GM08714 (cell line): ENCODE data around the gene OR6J1.
"Not testable (repeated sequence)": the region's sequence is repeated elsewhere in the genome, so short reads cannot be mapped to it uniquely, and the experiment has no call there.

Experiments
- H3K4me3 ChIP-seq: fragments of 200-500 bp; sonication (Bioruptor generic); 2 replicates; pipeline ENCODE4 v1.5.1; 2014; ENCODE audit warnings: mild to moderate bottlenecking, low read length, inconsistent platforms
- ZNF274 ChIP-seq: IDR thresholded peaks from 2 replicates; pipeline ENCODE4 v1.6.1; 2012; ENCODE audit warnings: mild to moderate bottlenecking, low read depth, low read length

Gene OR6J1

GRCh38 chr14:22660654-22661053 is 16.5 kb upstream of the OR6J1 start:
- TF ChIP-seq ZNF274, result no peak
- H3K4me3 ChIP-seq, result no peak overlapping the region

- no peak for TF ChIP-seq ZNF274
Measured at GRCh38 chr14:22658946-22659345, 14.8 kb upstream of the OR6J1 start.

DNA sequence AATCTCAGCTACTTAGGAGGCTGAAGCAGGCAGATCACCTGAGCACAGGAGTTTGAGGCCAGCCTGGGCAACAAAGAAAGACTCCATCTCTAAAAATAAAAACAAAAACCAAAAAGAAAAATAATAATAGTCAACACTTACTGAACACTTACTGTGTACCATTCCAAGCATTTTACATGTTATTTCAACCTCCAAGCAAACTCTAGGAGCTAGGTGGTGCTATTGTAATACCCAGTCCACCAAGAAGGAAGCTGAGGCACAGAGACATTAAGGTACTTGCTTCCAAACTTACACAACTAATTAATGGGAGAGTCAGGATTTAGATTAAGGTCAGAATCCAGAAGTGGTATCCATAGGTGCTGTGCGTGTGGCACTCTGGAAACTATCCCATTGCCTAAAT is 13.7 kb upstream of the OR6J1 start:
- no peak overlapping the region for H3K4me3 ChIP-seq
- TF ChIP-seq ZNF274, result no peak

More at GRCh38 chr14:22658946-22659345, 14.8 kb upstream of the OR6J1 start:
- H3K4me3 ChIP-seq, result no peak overlapping the region

DNA sequence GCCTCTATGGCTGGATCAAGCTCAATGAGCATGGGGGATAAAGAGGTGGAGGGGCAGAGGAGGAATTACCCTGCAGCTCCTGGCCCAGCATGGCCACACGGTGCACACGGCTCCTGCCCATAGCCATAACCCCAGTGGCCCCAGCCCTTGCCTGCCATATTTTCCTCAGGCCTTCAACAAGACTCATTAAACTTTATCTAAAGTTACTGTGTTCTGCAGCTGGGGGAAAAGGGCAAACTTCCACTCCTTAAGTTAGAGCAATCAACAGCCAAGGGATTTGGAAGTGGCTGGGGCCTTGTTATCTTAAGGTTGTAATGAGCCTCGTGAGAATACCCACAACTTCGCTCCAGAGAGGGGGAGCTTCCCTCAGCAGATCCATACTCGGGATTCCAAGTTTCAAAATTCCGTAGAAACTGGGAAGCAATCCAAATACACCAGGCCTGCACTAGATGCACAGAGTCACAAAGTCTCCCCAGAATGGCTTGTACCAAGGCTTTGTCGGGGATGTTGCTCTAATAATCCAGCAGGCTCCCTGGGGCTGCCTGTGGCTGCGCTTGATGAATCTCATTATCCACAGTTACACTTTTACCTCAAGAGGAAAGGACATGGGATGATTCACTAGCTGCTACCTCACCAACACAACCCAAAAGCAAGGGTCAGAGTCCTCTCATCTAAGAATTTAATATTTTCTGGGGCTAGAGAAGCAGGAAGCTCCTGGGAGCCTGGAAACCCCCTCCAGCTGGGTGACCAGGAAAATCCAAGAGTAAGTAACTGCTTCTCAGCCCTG is 13.0 kb upstream of the OR6J1 start:
- H3K4me3 ChIP-seq, result no peak overlapping the region
- TF ChIP-seq ZNF274, result no peak

DNA sequence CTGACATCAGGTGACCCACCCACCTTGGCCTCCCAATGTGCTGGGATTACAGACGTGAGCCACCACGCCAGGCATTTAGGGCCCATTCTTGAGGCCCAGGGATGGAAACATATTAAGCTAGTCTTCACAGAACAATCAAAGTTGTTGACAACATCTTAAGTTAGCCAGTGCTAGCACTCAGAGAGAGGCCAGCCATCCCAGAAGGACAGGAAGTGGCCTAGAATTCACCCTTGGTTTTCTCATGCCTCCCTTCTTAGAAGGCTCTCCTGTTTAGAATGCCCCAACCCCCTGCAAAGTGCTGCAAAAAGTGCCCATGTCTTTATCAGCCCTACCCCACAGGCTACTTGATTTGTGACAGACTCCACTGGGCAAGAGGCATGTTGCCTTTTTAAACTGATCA is 12.1 kb upstream of the OR6J1 start:
- no peak overlapping the region for H3K4me3 ChIP-seq
- TF ChIP-seq ZNF274, result no peak

DNA sequence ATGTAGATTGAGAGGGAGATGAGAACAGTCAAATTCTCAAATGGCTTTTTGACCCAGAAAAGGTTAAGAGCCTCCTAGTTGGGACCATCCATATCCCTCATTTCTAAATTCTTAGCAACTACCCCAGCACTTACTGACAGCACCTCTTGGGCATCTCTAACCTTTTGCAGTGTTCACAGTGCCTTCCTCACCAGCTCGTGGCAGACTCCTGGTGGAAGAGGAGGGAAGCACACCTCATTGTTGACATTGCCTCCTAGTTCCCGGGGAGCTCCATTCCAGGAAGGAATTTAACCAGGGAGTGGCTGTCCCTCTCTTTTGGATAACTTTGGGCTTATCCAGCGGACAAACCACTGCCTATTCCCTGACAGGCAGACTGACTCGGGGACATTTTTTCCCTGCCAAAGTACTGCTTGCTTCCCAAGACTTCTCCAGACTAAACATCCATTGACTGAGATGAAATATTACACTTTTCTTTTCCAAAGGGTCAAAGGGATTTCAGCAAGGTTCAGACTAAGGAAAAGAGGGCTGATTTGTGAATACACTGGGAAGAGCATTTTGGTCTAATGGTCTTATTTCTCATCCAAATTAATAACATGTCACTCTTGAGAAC is 9.0 kb upstream of the OR6J1 start:
- TF ChIP-seq ZNF274, result no peak

DNA sequence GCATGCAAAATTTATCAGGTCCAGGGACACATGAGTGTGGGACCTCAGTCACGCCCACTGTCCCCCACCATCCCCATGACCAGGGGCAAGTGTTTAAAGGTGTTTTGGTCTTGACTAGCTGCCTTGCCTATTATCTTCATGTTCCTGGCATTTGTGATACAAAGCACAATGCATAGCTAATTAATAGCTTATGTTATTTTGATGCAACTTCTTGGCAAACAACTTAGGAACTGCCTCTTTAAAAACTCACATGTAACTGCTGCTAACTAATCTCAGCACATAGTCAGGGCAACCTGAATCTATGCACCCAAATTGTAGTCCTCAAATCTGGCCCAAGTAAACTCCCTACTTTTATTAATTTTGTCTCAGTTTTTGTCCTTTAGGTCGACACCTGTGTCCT is 7.4 kb upstream of the OR6J1 start:
- TF ChIP-seq ZNF274, result no peak

More for the DNA sequence above, 9.0 kb upstream of the OR6J1 start:
- no peak overlapping the region for H3K4me3 ChIP-seq

GRCh38 chr14:22650960-22651521 is 6.9 kb upstream of the OR6J1 start:
- TF ChIP-seq ZNF274, result no peak

More for the DNA sequence above, 7.4 kb upstream of the OR6J1 start:
- H3K4me3 ChIP-seq, result no peak overlapping the region

DNA sequence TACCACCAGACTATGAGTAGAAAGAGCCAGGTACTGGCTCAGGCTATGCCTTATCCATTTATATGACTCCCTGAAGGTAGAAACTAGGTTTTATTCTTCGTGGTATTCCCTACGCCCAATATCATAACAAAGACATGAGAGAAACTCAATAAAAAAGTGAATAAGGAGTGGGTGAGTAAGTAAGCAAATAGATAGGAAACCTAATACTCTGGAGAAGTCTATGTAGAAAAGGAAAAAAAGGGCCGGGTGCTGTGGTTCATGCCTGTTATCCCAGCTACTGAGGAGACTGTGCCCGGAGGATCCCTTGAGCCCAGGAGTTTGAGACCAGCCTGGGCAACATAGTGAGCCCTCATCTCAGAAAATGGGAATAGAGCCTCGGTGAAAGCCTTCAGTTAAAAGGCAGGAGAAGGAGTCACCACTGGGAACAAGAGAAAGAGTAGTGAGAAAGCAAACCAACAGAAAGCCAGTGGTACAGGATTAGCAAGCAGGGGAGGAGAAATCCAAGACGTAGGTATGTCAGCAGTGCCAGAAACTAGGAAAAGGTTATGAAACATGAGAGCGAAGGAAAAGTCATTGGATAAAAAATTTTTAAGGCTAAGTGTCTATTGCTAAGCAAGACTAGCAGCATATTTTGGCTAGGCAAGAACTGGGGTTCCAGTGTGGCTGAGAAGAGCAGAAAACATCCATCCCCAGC is 6.0 kb upstream of the OR6J1 start:
- TF ChIP-seq ZNF274, result no peak
- no peak overlapping the region for H3K4me3 ChIP-seq

More at GRCh38 chr14:22650960-22651521, 6.9 kb upstream of the OR6J1 start:
- H3K4me3 ChIP-seq, result no peak overlapping the region

GRCh38 chr14:22648506-22648905 is 4.4 kb upstream of the OR6J1 start:
- H3K4me3 ChIP-seq, result no peak overlapping the region
- no peak for TF ChIP-seq ZNF274

DNA sequence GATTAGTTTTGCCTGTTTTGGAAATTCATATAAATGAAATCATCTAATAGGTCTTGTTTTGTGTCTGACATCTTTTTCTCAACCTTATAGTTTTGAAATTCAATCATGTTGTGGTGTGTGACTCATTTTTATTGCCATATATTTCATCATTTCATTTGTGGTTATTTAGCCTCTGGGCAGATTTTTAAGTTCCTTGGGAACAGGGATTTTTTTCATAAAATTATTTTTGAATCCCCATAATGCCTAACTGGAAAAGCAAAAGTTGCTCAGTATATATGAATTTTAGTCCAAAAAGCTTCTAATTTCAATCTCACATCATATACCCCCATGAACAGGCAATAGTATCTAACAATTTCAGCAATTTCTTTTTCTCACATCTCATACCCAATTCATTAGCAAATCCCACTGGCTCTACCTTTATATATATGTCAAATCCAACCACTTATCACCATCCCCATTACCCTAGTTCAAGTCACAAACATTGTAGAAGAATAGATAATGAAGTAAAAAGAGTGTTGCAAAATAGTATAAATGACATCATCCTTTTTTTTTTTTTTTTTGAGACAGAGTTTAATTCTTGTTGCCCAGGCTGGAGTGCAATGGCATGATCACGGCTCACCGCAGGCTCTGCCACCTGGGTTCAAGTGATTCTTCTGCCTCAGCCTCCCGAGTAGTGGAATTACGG is 2.6 kb upstream of the OR6J1 start:
- no peak overlapping the region for H3K4me3 ChIP-seq
- TF ChIP-seq ZNF274, result no peak

- TF ChIP-seq ZNF274, result no peak
- H3K4me3 ChIP-seq, result no peak overlapping the region
Measured at GRCh38 chr14:22641846-22642245, 2.3 kb downstream of the OR6J1 start.

DNA sequence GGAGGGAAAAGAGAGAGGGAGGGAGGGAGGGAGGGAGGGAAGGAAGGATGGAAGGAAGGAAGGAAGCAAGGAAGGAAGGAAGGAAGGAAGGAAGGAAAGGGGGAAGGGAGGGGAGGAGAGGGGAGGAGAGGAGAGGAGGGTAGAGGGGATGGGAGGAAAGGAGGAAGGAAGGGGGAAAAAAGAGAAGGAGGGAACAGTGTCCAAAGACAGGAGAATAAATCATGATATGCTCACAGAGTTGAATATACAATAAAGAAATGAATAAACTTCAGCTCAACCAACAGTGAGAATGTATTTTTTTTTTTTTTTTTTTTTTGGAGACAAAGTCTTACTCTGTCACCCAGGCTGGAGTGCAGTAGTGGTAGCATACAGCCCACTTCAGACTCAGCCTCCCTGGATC is 4.0 kb downstream of the OR6J1 start:
- no peak overlapping the region for H3K4me3 ChIP-seq
- no peak for TF ChIP-seq ZNF274

DNA sequence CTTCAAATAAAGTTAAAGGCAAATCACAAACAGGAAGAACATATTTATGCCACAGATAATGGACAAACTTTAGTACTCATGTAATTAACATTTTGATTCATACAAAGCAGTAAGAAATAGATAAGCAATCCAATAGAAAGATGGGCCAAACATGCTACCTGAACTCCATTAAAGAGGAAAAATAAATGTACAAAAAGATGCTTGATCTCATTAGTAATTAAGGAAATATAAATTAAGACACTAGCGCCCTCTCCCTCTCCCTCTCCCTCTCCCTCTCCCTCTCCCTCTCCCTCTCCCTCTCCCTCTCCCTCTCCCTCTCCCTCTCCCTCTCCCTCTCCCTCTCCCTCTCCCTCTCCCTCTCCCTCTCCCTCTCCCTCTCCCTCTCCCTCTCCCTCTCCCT is 8.2 kb downstream of the OR6J1 start:
- H3K4me3 ChIP-seq, result not testable (repeated sequence)

DNA sequence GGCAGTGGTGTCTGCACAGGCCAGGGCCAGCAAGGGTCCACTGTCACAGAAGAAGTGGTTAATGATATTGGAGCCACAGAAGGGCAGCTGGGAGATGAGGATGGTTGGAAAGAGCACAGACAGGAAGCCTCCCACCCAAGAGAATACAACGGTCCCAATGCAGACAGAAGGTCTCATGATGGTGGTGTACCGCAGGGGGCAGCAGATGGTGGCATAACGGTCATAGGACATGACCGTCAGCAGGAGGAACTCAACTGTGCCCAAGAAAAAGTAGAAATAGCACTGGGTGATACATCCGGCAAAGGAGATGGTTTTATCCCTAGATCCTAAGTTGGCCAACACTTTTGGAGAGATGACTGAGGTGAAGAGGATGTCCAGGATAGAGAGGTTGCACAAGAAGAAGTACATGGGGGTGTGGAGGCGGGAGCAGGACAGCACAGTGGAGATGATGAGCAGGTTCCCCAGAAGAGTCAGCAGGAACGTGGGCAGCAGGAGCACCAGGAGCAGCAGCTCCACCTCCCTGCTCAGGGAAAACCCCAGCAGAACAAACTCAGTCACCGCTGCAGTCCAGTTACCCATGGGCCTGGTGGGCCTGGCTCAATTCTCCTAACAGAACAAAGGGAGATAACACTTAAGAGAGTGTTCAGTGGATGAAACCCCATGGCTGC is 9.8 kb downstream of the OR6J1 start:
- TF ChIP-seq ZNF274, result no peak
- no peak overlapping the region for H3K4me3 ChIP-seq
